Stomach (tissue), 9 donors: ENCODE results near the gene LPGAT1. TPM values are rescaled to one million over a fixed set of nuclear protein-coding genes. Genes with fewer than 3 reads are reported as not detected.
A peak's percentile ranks its signal among the peaks of the same experiment; 100 is the strongest.

Source experiments
- DNase-seq, 2 donors: peaks; one replicate each; pipeline versions ENCODE4 v3.0.0 to v3.0.0-alpha.2; 2013 to 2019
- H3K27ac ChIP-seq, 5 donors: fragments of 200-600 bp in 4 of 5; sonication (generic) in 4 of 5; one replicate each; pipeline ENCODE4 v1.5.1; 2013 to 2019; ENCODE audit warnings: mild to moderate bottlenecking in 1 of 5, moderate library complexity in 1 of 5
- H3K27me3 ChIP-seq, 3 donors: fragments of 200-600 bp; sonication (generic); one replicate each; pipeline ENCODE4 v1.5.1; 2017 to 2019; ENCODE audit warnings: mixed run types in 1 of 3
- H3K36me3 ChIP-seq, 4 donors: fragments of 200-600 bp; sonication (generic); 1 replicate in 3 of 4; 2 replicates in 1 of 4; pipeline ENCODE4 v1.5.1; 2016 to 2019
- H3K4me1 ChIP-seq, 4 donors: fragments of 200-600 bp; sonication (generic); one replicate each; pipeline ENCODE4 v1.5.1; 2016 to 2019
- H3K4me3 ChIP-seq, 4 donors: fragments of 200-600 bp; sonication (generic) in 3 of 4; one replicate each; pipeline ENCODE4 v1.5.1; 2016 to 2019; ENCODE audit warnings: mild to moderate bottlenecking in 1 of 4
- H3K9me3 ChIP-seq, 4 donors: fragments of 200-600 bp; sonication (generic); one replicate each; pipeline ENCODE4 v1.5.1; 2016 to 2019
- EP300 ChIP-seq: sonication (generic); formaldehyde crosslinking; IDR thresholded peaks from one replicate; pipeline ENCODE4 v1.6.1; 2017; ENCODE audit warnings: antibody characterized with exemption
- POLR2A ChIP-seq, 4 donors: fragments of 450-650 bp; IDR thresholded peaks; one replicate each; pipeline ENCODE4 v1.6.1; 2016; ENCODE audit warnings: antibody characterized with exemption in 4 of 4, control low read depth in 2 of 4, mild to moderate bottlenecking in 1 of 4, moderate library complexity in 1 of 4
- POLR2AphosphoS5 ChIP-seq, 3 donors: sonication (generic); formaldehyde crosslinking; IDR thresholded peaks; one replicate each; pipeline ENCODE4 v1.6.1; 2016; ENCODE audit warnings: antibody characterized with exemption in 3 of 3
- WGBS, 5 donors: extraction: QIAGEN DNeasy Blood & Tissue Kit in 3 of 5; methylation state at CpG; one replicate each; pipeline versions ENCODE4 v1.1.5 to v1.1.7; 2013 to 2018; 5-methylcytosine and 5-hydroxymethylcytosine counted together
- intact Hi-C: fragments of 100-400 bp; cut with DNase I; formaldehyde crosslinking; loops from one replicate; pipeline ENCODE4 v1.15.1; 2023; ENCODE audit warnings: low total_unique reads
- polyA plus RNA-seq, 3 donors: library from polyadenylated mRNA; stranded (reverse); fragments of 200-250 nt; gene quantifications; one replicate each; pipeline ENCODE4 v1.2.3, GENCODE V29; 2013
- total RNA-seq, 5 donors: library from RNA; depleted of rRNA; stranded (reverse); fragments of >200 nt; gene quantifications; one replicate each; pipeline versions ENCODE4 v1.1.0 to v1.2.3, GENCODE V29; 2014 to 2016
- TF ChIP-seq, protein P1 (sequence below), 7 experiments: fragments of 450-650 bp in 4 of 7; fragments of 200-600 bp in 3 of 7; sonication (generic) in 3 of 7; IDR thresholded peaks; one replicate each; pipeline ENCODE4 v1.5.1; 2016 to 2019; ENCODE audit warnings: antibody characterized with exemption in 7 of 7, control low read depth in 2 of 7, mild to moderate bottlenecking in 1 of 7
- donor health status: healthy with polysubstance abuse.
- donor health status: Bipolar disorder and iron deficiency.
- donor health status: healthy.

Gene LPGAT1
- total and polyA plus RNA-seq, 8 donors, result 2.9 to 59.3 (median 5.1) TPM

- Histone ChIP-seq H3K27me3 (no peaks in the 10 kb centered on the region), H3K9me3 (no peaks in the 10 kb centered on the region), H3K36me3 (no peaks in the 10 kb centered on the region), H3K4me1 (peaks cover 0 to 32% (median 5%) of the 10 kb centered on the region in 4 donors), H3K4me3 (no peak overlapping the region), H3K27ac (peak overlapping the region in 2 of 5 donors; percentile 47 to 60)
- peak in 1 of 2 donors; percentile 58 for DNase-seq
- intact Hi-C loops, result no loop called here
- TF ChIP-seq EP300, result no peak
- WGBS, 5 donors, result 62 to 77% (median 71%) methylated on average over 22 of the region's 22 CpGs
These were observed 95.1 kb downstream of the LPGAT1 start for GRCh38 chr1:211735208-211736170.

GRCh38 chr1:211734791-211735190, 95.8 kb downstream of the LPGAT1 start:
- H3K9me3 ChIP-seq, result no peaks in the 10 kb centered on the region
- no peak overlapping the region for H3K4me3 ChIP-seq
- intact Hi-C loops, result no loop called here
- H3K27me3 ChIP-seq, result no peaks in the 10 kb centered on the region
- WGBS, 5 donors, result 23 to 40% (median 33%) methylated on average over 4 of the region's 4 CpGs
- TF ChIP-seq, protein P1, sequence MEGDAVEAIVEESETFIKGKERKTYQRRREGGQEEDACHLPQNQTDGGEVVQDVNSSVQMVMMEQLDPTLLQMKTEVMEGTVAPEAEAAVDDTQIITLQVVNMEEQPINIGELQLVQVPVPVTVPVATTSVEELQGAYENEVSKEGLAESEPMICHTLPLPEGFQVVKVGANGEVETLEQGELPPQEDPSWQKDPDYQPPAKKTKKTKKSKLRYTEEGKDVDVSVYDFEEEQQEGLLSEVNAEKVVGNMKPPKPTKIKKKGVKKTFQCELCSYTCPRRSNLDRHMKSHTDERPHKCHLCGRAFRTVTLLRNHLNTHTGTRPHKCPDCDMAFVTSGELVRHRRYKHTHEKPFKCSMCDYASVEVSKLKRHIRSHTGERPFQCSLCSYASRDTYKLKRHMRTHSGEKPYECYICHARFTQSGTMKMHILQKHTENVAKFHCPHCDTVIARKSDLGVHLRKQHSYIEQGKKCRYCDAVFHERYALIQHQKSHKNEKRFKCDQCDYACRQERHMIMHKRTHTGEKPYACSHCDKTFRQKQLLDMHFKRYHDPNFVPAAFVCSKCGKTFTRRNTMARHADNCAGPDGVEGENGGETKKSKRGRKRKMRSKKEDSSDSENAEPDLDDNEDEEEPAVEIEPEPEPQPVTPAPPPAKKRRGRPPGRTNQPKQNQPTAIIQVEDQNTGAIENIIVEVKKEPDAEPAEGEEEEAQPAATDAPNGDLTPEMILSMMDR (IDR thresholded peaks at IDR 0.05), result no peak
- TF ChIP-seq EP300, result no peak
- no peak for TF ChIP-seq POLR2A (IDR thresholded peaks at IDR 0.05)
- TF ChIP-seq POLR2AphosphoS5 (IDR thresholded peaks at IDR 0.05), result peak in 1 of 3 donors; percentile 16
- peak overlapping the region in 2 of 5 donors; percentile 47 to 60 for H3K27ac ChIP-seq
- peaks cover 0 to 32% (median 5%) of the 10 kb centered on the region in 4 donors for H3K4me1 ChIP-seq
- H3K36me3 ChIP-seq, result no peaks in the 10 kb centered on the region
- DNase-seq, result peak; percentile 77 to 83

- 30 to 52% (median 38%) methylated on average over 9 of the region's 9 CpGs for WGBS, 5 donors
- no peak overlapping the region for H3K4me3 ChIP-seq
- DNase-seq, result peak in 1 of 2 donors; percentile 44
- H3K36me3 ChIP-seq, result no peaks in the 10 kb centered on the region
- H3K9me3 ChIP-seq, result no peaks in the 10 kb centered on the region
- peaks cover 0 to 27% (median 5%) of the 10 kb centered on the region in 4 donors for H3K4me1 ChIP-seq
- peak overlapping the region in 2 of 5 donors; percentile 47 to 60 for H3K27ac ChIP-seq
- H3K27me3 ChIP-seq, result no peaks in the 10 kb centered on the region
- intact Hi-C loops, result no loop called here
- no peak for TF ChIP-seq POLR2A (IDR thresholded peaks at IDR 0.05)
- TF ChIP-seq EP300, result no peak
- TF ChIP-seq, protein P1 (IDR thresholded peaks at IDR 0.05), result no peak
- TF ChIP-seq POLR2AphosphoS5 (IDR thresholded peaks at IDR 0.05), result no peak
These were observed 96.2 kb downstream of the LPGAT1 start for GRCh38 chr1:211734359-211734758.

DNA sequence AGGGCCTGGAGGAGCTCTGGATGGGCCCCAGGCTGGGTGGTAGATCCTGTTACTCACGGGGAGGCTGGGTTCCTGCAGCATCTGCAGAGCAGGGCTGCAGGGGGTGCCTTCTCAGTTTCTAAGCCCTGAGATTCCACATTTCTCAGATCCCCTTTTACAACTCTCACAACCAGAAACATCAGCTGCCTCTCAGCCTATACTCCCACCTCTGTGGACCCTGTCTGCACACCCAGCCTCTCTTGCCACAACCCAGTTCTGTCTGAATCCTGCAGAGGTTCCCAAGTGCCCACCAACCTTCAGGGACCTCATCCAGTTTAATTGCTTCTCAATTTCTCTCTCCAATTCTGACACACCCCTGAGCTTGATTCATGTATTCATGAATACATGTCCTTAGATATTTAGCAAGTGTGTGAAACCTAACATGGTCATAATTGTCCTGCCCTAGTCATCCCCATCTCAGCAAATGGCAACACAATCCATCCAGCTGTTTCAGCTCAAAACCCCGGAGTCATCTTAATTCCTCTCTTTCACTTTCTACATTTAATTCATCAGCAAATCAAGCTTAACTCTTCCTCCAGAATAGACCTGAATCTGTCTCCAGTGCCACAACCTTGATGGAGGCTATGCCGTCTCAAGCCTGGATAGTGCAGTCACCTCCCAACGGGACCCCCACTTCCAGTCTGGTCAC, 98.1 kb downstream of the LPGAT1 start:
- TF ChIP-seq, protein P1 (IDR thresholded peaks at IDR 0.05), result no peak
- no peak for TF ChIP-seq POLR2A (IDR thresholded peaks at IDR 0.05)
- no peak for TF ChIP-seq POLR2AphosphoS5 (IDR thresholded peaks at IDR 0.05)
- TF ChIP-seq EP300, result no peak
- 74 to 90% (median 80%) methylated on average over 4 of the region's 4 CpGs for WGBS, 5 donors
- H3K36me3 ChIP-seq, result no peaks in the 10 kb centered on the region
- H3K9me3 ChIP-seq, result no peaks in the 10 kb centered on the region
- H3K27me3 ChIP-seq, result no peaks in the 10 kb centered on the region
- no peak overlapping the region for H3K27ac ChIP-seq
- DNase-seq, result no peak
- H3K4me3 ChIP-seq, result no peak overlapping the region
- intact Hi-C loops, result no loop called here
- peaks cover 0 to 19% (median 5%) of the 10 kb centered on the region in 4 donors for H3K4me1 ChIP-seq
